Activated gamma-delta T cell treated with anti-CD3 and anti-CD28 coated beads, Interleukin-2, amount 50 U/mL, for 16 hours (primary cell): Measurements from ENCODE around the gene MRGPRX3.
"Not testable (repeated sequence)": the region's sequence is repeated elsewhere in the genome, so short reads cannot be mapped to it uniquely, and the experiment has no call there.

Experiments used
- DNase-seq: peaks from one replicate; pipeline ENCODE4 v3.0.0-alpha.2; 2020; ENCODE audit warnings: low read depth

MRGPRX3 gene

GRCh38 chr11:18132341-18132740, at the start of gene MRGPRX3:
MRGPRX3 (plus strand) TSS chr11:18132571; CDS start chr11:18137203, 4,632 bp downstream.
- DNase-seq: no peak

GRCh38 chr11:18088366-18088765, 44.0 kb upstream of the MRGPRX3 start:
- DNase-seq: no peak

GRCh38 chr11:18088966-18089365, 43.4 kb upstream of the MRGPRX3 start:
- no peak for DNase-seq

GRCh38 chr11:18091731-18092130, 40.6 kb upstream of the MRGPRX3 start:
- DNase-seq: no peak

- DNase-seq: no peak
Measured at GRCh38 chr11:18093959-18094358, 38.4 kb upstream of the MRGPRX3 start.

GRCh38 chr11:18100926-18101656, 31.3 kb upstream of the MRGPRX3 start:
- no peak for DNase-seq

- DNase-seq: no peak
Measured at GRCh38 chr11:18105086-18105801, 27.1 kb upstream of the MRGPRX3 start.

- DNase-seq: peak; percentile 84
Measured at GRCh38 chr11:18105802-18106574, 26.4 kb upstream of the MRGPRX3 start, which contains the start of gene SAAL1. SAAL1 (minus strand) TSS chr11:18106082; CDS start chr11:18106041, 41 bp downstream.

GRCh38 chr11:18106688-18107087, 25.7 kb upstream of the MRGPRX3 start:
- no peak for DNase-seq

- no peak for DNase-seq
Measured at GRCh38 chr11:18108254-18108653, 24.1 kb upstream of the MRGPRX3 start.

- no peak for DNase-seq
Measured at GRCh38 chr11:18111005-18111404, 21.4 kb upstream of the MRGPRX3 start.

GRCh38 chr11:18115360-18116127, 16.8 kb upstream of the MRGPRX3 start:
- peak; percentile 34 for DNase-seq

- not testable (repeated sequence) for DNase-seq
Measured at GRCh38 chr11:18121331-18121828, 11.0 kb upstream of the MRGPRX3 start.

GRCh38 chr11:18131115-18131514, 1.3 kb upstream of the MRGPRX3 start:
- DNase-seq: not testable (repeated sequence)

- no peak for DNase-seq
Measured at GRCh38 chr11:18135308-18135707, 2.9 kb downstream of the MRGPRX3 start.

- DNase-seq: no peak
Measured at GRCh38 chr11:18137186-18137800, 4.9 kb downstream of the MRGPRX3 start.

- DNase-seq: no peak
Measured at GRCh38 chr11:18140145-18140544, 7.8 kb downstream of the MRGPRX3 start.

GRCh38 chr11:18144243-18144642, 11.9 kb downstream of the MRGPRX3 start:
- no peak for DNase-seq

- DNase-seq: no peak
Measured at GRCh38 chr11:18145025-18145424, 12.7 kb downstream of the MRGPRX3 start.

GRCh38 chr11:18145837-18146236, 13.5 kb downstream of the MRGPRX3 start:
- DNase-seq: no peak

GRCh38 chr11:18151581-18151980, 19.2 kb downstream of the MRGPRX3 start:
- no peak for DNase-seq
